Activated CD8-positive, alpha-beta memory T cell treated with anti-CD3 and anti-CD28 coated beads, Interleukin-2, amount 50 U/mL, for 24 hours (primary cell): ENCODE results near the gene CACNA1S.

Source experiments
- DNase-seq: peaks from one replicate; pipeline ENCODE4 v3.0.0-alpha.2; 2020; ENCODE audit errors: extremely low read depth

CACNA1S gene

DNA sequence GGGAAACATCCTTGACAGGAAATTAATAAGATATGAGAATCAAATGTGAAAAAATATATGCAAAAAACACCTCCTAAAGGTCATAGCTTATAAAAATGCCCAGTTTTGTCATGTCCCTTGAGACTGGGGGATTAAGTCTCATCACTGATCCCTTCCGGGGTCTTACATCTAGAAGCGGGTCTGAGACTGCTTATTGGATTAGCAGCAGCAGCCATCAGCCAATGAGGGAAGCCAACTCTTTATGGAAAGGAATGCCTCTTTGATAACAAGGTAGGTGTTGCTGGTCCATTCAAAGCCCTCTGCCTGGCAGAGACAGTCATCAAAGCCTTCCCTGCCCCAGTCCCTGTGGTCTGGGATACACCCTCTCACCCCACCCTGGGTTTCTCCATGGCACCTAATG is 3.9 kb upstream of the CACNA1S start:
- DNase-seq = no peak

DNA sequence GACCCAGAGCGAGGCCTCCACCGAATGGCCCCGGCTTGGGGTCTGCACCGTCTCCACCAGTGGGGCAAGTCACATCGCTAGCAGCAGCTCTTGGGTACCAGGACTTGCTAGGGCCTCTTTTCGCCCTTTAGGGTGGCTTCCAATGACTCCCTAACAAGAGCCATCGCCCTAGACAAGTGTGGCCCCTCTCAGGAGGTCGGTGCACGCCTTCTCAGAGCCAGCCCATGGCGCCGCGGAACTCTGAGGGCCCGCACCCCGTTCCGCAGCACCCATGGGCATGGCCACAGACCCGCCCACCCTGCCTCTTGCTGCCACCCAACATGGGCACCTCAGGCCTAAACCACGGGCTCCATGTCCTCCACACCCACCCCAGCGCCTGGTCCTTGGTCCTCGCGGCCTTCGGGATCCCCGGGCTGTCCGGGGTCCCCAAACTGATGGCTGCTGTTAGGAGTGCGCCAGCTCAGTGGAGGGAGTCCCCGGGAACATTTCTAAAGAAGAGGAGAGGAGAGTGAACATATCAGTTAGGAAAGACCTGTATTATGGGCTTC is 3.2 kb upstream of the CACNA1S start:
- DNase-seq = no peak

DNA sequence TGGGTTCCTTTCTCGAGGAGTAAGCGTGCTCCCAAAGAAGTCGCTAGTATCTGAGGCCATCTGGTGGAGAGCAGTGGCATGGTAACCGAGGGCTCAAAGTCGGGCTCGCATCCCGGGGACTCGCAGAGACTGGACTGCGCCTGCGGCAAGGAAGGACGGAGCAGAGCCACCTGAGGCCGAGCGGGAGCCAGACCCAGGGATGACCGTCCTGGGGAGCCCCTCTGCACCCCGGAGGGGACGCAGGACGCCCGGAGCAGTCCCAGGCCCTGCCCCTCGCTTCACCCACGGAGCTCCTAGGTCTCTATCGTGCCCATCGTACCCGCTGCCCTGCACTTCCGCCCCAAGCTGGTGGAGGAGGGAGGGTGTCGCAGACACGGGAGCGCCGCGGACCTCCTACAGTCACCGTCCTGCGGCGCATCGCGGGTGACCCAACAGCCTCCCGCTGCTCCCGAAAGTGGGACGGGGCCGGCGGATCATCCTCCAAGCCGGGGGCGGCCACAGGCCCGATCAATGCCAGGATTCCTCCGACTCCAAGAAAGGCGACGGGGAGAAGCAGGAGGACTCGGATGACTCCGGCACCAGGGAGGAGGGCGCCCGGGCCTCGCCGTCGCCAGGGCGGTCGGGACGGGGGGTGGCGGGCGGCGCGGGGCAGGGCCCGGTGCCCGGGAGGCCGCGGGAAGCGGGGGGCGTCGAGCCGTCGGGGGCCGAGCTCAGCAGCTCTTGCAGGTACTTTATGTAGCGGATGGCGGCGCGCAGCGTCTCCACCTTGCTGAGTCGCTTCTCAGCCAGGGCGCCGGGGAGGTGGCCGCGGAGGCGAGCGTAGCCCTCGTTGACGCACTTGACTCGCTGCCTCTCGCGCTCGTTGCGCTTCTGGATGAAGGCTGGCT is 2.3 kb upstream of the CACNA1S start:
- DNase-seq = peak; percentile 54

DNA sequence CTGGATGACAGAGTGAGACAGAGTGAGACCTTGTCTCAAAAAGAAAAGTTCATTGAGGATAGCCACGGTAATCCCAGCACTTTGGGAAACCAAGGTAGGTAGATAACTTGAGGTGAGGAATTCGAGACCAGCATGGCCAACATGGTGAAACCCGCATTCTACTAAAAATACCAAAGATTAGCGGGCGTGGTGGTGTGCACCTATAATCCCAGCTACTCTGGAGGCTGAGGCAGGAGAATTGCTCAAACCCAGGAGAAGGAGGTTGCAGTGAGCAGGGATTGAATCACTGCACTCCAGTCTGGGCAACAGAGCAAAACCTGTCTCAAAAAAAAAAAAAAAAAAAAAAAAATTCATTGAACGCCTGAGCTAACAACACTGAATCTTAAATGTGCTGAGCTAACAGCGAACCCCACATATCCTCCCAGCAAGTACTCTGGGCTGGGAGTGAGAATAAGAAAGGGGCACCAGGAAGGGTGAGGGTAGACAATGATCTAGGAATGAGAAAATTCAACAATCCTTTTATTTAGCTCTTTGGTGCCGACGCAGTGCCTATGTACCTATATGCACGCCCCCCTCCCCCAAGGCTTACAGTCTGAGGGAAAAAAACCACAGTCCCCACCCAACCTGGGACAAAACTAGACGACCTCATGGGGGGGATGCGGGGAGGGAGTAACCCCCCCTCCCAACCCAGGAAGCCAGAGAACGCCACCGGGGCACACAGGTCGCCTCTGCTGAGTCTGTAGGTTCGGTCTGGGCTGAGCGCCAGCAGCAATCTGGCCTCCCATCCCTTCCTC is 1.4 kb upstream of the CACNA1S start:
- no peak for DNase-seq

DNA sequence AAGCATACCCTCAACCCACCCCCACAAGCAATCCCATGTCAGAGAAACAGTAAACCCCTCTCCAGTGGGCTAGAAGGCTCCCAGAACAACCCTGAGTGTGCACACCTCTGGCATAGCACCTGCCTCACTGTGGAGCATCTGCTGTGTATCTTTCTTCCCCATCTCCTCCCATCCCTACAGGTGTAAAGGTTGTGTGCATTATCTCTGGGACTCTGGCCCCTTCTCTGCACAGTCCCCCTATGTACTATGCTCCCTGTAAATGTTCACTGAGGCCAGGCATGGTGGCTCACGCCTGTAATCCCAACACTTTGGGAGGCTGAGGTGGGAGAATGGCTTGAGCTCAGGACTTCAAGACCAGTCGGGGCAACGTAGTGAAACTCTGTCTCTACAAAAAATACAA is 700 bp upstream of the CACNA1S start:
- no peak for DNase-seq

DNA sequence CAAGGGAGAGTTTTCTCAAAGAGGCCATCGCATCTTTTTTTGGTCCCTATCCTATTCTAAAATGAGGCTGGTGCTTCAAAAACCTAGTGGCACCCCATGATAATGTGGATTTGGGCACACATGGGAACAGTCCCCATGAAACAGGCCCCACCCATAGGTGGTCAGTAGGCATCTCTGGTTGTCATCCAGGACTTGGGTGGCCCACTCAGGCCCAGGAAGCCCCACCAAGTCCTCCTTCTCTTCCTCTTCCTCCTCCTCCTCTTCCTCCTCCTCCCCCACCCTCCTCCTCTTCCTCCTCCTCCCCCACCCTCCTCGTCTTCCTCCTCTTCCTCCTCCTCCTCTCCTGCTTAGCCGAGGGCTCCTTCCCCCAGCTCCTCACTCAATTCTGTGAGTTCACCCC is 554 bp downstream of the CACNA1S start:
- DNase-seq = no peak

DNA sequence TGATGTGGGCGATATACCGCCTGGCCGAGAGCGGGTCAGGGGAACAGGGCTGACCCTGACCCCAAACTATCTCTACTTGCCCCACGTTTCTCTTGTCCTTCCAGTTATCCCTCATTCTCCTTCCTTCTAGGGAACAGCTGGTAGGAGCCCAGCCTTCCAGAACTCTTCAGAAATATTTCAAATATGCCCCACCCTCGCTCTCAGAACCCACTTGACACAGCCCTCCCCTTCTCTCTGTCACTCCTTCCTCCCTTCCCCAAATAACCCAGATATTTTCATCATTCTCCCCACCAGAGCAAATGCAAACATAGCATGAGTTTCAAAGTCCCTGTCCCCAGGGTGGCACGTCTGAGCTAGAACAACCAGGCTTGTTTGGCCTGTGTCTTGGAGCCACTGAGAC is 1.1 kb downstream of the CACNA1S start:
- no peak for DNase-seq

DNA sequence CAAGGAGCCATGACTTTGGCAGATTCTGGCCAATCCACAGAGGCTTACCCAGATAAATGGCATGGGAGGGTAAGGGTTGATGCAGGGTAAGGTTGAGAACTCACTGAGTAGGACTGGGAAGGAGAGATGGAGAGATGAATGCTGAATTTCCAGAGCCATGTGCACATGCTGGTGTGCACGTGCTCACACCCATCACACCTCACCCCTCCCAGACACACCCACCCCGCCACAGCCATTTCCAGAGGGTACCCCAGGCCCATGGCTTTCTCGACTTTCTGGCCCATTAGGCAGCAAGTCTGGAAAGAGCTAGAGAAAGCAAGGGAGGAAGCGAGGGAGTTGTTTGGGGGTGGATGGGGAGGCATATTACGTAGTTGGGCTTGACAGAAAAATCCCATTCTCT is 1.6 kb downstream of the CACNA1S start:
- no peak for DNase-seq

DNA sequence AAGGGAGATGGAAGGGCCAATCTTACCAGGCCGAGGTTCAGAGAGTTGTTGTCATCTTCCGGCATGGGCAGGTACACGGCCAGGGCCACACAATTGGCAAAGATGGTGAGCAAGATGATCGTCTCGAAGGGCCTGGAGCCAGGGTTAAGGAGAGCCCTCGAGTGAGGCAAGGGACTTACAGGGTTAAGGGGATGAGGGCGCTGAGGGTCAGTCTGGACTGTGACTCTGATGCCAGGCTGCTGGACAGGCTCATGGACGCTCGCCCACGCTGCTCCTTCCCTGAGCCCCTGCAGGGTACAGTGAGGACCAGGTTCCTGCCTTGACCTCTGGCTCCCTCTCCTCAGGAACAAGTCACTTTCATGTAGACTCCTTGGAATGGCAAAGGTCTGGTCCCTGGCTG is 2.1 kb downstream of the CACNA1S start:
- DNase-seq = no peak

DNA sequence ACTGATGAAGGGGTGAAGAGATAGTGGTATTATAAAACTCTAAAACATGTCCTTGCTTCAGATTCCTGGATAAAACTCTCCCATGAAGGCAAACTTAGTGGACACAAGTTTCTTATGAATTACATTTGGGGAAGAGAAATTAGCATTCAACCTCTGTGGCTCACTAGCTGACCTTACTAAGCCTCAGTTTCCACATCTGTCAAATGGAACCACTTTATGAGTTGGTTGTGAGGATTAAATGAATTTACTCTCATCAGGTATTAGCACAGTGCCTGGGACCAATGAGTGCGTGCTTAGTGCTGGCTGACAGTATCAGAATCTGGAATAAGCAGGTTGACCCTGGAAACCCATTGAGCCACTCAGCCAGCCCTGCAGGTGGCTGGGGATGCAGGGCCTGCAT is 2.6 kb downstream of the CACNA1S start:
- no peak for DNase-seq

DNA sequence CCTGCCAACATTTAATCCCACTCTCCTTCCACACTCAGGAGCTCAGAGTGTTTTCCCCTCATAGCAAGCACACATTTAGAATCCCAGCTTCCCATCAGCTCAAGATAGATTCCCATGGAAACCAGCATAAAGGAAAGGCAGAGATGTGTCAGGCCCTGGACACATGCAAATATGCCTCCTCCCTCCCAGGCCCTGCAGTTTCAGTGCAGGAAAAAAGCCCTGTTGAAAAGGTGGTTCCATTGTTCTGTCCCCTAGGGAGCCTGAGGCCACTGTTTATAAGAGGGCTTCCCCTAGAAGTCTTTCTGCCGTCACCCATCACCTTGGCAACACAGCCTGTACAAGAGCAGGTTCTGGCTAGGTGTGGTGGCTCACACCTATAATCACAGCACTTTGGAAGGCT is 3.6 kb downstream of the CACNA1S start:
- no peak for DNase-seq

DNA sequence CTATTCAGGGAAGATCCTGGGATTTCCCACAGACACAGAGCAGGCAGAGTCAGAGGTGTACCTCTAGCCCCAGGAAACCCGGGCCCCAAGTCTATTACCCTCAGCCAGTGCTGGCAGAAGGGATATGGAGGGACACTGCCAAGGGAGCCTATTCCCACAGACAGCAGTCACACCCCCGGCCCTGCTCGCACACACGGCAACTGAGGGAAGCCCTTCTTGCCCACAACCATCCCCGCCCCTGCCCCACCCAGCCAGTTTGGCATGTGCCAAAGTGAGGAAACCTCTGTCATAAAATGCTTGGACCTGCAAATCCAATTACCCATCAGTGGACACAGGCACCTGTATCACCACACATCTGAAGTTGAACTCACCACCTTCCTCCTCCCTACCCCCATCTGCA is 6.5 kb downstream of the CACNA1S start:
- DNase-seq = no peak

DNA sequence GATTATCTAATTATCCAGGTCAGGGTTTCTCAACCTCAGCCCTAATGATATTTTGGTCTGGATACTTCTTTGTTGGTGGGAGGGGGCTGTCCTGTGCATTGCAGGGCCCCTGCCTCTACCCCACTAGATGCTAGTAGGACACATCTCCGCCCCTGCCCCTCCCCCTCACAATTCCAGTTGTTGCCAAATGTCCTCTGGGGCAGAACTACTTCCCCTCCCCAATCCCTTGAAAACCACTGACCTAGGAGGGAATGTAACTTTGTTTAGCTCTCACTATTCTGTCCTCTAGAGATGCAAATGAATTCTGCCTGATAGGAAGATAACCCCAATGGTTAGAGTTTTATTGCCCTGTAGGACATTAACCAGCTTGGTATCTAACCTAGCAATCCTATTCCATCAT is 8.1 kb downstream of the CACNA1S start:
- no peak for DNase-seq

DNA sequence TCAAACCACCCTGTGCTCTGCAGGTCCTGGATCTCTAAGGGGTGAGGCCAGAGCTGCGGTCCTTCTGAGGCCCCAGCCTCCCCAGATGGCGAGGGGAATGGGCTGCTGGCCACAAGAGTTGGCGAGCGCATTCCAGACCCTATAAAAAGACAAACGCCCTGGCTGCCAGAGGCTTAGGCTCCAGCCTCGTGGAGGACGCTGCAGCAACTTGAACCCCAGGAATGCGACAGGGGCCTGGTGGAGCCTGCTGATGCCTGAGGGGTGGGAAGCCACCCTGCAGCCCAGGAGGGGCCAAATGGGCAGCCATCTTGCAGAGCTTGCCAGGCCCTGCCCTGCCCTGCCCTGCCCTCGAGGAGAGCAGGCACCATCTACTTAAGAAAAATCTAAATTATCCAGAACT is 8.6 kb downstream of the CACNA1S start:
- no peak for DNase-seq

DNA sequence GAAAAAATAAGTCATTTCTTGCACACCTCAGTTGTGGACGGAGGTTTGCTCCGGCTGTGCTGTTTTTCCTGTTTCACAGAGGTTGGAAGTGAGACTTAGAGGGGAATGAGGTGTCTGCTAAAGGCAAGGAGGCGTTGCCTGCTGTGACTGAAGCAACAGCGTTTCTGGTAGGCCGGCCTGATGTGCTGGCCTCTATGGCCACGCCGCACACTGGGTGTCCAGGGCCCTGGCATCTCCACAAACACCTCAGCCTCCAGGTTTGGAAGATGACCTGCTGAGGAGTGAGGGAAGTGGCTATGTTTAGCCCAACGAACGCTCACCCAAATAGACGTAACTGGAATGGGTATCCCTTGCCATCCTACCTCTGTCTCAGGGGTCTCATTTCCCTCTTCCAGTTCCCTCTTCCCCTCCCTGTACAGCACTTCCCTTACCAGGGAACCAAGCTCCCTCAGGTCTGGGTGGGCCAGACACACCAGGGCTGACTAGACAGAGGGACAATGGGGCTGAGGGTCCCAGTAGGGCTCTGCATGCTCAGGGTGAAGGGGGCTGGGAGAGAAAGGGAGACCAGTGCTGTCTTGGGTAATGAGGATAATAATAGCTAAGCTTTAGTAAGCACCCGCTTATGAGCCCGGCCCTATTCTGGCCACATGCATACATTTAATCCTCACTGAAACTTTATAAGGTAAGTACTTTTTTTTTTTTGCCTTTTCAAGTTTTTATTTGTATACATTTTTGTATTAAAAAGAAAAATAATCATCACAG is 11.9 kb downstream of the CACNA1S start:
- no peak for DNase-seq

DNA sequence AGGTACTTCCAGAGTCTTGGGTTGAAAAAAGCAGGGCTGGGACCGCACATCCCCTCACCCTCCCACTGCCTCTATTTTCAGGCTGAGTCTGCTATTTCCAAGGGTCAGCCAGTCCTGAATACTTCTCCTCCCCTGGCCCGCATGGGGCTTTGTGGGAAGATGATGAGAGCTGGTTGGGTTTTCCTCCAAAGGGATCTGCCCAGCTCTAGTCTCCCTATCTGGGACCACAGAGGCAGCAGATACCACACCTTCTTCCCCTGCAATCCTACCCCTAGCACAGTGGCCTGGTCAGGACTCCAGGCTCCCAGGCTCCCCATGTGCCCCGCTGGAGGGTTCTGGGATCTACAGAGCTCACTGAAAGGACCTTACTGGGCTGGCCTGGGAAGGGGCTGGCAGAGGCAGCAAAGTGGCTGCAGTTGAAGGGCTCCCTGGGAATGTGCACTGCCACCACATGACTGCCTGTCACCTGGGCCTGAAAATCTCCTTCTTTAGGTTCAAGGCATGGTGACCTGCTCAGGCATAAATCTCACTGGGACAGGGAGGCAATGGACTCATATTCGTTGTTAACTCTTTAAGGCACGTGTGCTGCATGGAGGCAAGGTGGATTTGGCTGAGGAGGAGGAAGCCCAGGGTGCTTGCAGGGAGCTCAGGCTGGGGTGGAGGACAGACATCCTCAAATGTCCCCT is 13.1 kb downstream of the CACNA1S start:
- DNase-seq = no peak

DNA sequence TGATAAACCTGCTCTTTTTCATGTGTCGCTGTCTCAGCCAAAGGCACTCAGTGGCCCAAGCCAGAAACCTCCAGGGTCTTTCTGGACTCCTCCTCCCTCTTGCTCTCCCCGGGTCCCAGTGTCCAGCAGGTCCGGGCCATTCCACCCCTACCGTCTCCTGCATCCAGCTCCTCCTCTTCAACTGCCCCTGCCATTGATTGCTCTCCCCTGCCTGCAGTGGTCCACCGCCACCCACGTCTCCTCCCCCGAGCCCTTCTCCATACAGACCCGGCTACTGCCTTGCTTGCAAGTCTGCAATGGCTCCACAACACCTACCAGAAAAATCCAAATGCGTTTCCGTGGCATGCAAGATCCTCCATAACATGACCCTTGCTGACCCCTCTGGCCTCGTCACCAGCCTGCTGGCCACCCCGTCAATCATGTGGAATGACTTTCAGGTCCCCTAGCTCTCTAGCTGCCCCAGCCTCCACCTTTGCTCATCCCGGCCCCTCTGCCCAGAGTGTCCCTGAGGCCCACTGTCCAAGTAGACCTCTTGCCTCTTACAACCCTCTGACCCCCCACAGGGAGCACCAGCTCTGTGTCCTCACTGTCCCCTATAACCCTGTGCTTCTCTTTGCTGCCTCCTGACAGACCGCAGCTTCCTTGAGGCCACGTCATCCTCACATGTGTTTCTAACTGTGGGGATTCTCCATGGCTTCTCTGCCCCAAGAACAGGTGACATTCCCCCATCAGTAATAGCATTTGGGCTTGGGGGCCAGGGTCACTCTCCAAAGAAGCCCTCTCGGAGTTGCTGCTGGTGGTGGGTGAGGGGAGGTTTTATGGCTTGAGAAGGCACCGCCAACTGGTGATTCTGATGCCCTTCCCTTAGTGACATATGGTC is 15.0 kb downstream of the CACNA1S start:
- DNase-seq = no peak

DNA sequence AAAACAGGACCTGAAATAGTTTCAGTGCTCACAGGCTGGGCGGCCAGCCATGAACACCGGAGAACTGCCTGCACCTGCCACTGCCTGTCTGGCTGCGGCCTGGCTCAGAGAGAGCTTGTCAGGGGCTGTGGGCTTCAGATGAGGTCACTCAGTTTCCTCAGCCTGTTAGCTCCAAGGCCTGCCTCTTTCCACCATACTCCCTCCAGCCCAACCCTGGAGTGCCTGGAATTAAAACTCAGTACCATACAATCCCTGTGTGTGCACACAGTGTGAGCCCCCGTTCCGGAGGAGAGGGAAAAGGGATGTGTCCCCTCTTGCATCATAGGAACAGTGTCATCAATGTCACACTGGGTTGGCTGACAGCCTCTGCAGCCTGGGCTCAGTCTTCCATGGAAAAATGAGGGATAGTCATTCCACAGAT is 16.2 kb downstream of the CACNA1S start:
- DNase-seq = no peak

DNA sequence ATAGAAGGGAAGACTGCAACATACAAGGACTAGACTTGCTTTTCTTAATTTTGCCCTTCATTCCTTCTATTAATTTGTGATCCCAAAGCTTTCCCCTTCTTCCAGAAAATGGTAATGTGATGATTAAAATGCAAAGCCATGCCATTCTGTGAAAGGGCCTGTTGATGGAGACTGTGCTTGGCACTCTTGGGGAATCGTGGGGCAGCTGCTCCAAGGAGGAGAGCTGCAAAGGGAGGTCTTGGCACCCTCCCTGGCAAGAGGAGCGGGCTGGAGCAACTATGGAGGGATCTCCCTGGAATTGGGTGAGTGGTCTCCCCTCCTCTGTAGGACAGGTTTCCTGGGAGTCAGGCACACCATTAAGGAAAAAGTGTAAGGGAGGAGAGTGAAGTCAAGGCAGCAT is 16.6 kb downstream of the CACNA1S start:
- DNase-seq = no peak

DNA sequence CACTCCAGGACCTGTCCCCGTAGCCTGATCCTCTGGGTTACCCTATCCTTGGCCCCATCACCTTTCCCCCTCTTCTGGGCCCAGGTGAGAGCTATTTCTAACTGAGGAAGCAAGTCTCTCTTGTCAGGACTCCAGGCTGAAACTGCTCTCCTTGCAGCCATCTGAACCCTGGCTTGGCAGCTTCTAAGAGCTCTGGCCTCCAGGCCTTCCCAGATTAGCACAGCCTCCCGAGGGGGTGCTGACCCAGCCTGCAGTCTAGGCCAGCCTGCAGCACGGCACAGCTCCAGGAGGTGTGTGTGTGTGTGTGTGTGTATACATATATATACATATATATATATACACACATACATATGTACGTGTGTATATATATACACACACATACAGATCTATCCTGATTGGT is 17.4 kb downstream of the CACNA1S start:
- DNase-seq = no peak

DNA sequence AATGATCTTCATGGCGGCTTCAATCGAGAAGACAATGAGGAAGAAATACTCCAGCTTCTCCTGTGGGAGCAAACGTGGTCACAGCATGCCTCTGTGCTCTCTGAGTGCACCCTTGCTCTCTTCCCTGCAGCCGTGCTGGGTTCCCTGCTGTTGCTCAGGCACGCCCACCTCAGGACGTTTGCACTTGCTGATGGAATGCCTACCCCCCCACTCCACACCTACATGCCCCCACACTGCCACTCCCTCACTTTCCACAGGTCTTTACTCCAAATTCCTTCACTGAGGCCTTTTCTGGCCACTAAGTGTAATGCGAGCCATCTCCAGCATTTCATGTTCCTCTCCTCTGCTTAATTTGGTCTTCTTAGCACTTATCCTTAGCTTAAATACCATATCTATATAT is 18.3 kb downstream of the CACNA1S start:
- no peak for DNase-seq
